HG02885 (cell line): ENCODE results near the gene COL11A1.
"Not testable (repeated sequence)": the region's sequence is repeated elsewhere in the genome, so short reads cannot be mapped to it uniquely, and the experiment has no call there.

ENCODE experiments used
- ATAC-seq: cut with Tn5 transposase; IDR thresholded peaks from one replicate; pipeline ENCODE4 v1.9.1; 2021; ENCODE audit warnings: mild to moderate bottlenecking; ENCODE audit not compliant: unreplicated experiment, poor library complexity

COL11A1 gene

DNA sequence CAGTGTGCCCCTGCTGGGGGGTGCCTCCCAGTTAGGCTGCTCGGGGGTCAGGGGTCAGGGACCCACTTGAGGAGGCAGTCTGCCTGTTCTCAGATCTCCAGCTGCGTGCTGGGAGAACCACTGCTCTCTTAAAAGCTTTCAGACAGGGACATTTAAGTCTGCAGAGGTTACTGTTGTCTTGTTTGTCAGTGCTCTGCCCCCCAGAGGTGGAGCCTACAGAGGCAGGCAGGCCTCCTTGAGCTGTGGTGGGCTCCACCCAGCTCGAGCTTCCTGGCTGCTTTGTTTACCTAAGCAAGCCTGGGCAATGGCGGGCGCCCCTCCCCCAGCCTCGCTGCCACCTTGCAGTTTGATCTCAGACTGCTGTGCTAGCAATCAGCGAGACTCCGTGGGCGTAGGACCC is 175.0 kb downstream of the COL11A1 start:
- not testable (repeated sequence) for ATAC-seq

GRCh38 chr1:102919659-102920058 is 188.7 kb downstream of the COL11A1 start:
- ATAC-seq: no peak

DNA sequence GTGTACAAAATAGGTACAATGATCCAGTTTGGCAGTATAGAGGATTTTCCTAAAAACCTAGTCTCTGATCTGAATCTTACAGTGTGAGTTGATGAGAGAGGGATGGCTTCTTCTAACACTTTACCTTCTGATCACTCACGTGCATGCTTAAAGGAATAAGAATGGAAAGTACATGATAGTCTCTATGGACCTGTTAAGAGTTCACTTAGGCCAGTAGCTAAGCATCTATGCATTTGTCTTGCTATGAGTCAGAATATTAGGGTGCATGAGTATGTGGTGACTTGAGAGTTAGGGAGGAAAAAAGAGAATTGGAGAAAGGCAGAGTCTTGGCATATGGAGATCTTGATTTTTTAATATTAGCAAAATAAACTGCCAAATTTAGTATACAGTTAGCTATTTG is 206.3 kb downstream of the COL11A1 start:
- no peak for ATAC-seq

DNA sequence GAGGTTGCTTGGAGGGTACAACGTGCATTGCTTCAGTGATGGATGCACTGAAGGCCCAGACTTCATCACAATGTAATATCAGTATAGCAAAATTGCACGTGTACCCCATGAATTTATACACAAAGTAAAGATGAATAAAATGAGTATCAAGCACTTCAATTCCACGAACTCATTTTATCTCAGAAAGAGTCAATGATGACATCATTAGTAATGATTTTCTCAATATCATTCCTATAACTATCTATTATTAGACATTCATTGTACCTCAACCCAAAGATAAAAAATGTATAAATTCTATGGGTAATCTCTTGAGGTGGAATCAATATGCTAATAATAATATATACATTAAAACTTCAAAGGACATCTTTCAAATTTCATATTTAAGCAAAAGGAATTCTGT is 208.4 kb downstream of the COL11A1 start:
- no peak for ATAC-seq

DNA sequence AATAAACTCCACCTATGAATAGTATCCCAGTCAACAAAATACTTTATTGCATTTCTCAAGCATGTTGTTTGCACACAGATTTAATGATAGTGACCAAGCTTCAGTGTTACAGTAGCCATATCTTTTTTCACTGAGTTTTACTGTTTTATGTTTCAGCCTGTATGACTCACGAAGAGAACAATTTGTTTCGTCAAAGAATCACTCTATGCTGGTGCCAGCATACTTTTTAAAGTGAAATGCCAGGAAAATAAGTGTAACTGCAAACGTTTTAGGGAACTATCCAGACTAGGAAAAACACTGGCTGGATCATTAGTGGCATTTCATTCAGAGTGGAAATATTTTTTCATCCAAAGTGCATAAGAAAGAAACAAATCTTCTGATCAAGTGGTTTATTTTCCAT is 210.8 kb downstream of the COL11A1 start:
- ATAC-seq: no peak

DNA sequence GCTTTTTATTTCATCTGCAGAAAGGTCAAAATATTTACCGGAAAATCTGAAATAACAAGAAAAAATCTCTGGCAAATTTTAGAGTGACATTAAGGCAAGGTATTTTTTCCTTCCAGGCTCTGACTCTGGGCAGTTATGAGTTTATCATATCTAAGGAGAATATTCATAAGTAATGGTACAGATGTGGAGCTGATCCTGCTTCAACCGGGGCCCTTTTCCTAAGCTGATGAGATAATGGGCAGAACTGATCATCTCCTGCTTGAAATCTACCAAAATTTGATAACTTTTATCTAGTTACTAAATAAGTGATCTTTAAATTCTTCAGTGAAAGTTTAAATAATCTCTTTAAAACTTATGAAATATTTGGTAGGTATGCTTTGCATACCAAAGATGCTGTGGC is 211.6 kb downstream of the COL11A1 start:
- no peak for ATAC-seq

- no peak for ATAC-seq
Measured at GRCh38 chr1:102896286-102896685, 212.0 kb downstream of the COL11A1 start.

GRCh38 chr1:102891868-102892625 is 216.3 kb downstream of the COL11A1 start:
- no peak for ATAC-seq

GRCh38 chr1:102886638-102887037 is 221.7 kb downstream of the COL11A1 start:
- ATAC-seq: no peak

DNA sequence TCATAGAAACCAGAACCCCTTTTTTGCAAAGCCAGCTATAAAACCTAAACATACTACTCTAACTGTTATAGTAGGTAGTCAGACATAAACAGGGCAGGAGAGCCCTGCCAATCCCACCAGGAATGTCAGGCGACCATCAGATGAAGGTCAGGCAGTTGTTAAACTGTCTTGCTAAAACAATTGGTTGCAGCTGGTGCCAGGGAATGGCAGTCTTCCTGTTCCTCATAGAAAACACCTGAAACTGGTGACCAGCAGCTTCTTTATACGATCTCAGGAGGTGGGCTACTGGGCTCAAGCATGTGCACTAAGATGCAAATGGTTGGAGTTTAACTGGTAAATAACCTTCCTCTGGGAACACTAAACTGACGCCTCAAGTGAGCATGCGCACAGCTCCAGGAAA is 224.1 kb downstream of the COL11A1 start:
- ATAC-seq: no peak

- no peak for ATAC-seq
Measured at GRCh38 chr1:102879439-102879993, 228.8 kb downstream of the COL11A1 start.

GRCh38 chr1:102875756-102876155 is 232.6 kb downstream of the COL11A1 start:
- no peak for ATAC-seq

DNA sequence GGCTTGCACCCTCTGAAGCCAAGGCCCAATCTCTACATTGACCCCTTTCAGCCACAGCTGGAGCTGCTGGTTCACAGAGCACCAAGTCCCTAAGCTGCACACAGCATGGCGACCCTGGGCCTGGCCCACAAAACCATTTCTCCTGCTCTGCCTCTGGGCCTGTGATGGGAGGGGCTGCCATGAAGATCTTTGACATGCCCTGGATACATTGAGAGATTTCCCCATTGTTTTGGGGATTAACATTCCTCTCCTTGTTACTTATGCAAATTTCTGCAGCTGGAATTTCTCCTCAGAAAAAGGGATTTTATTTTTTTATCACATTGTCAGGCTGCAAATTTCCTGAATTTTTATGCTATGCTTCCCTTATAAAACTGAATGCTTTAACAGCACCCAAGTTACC is 235.8 kb downstream of the COL11A1 start:
- ATAC-seq: no peak

DNA sequence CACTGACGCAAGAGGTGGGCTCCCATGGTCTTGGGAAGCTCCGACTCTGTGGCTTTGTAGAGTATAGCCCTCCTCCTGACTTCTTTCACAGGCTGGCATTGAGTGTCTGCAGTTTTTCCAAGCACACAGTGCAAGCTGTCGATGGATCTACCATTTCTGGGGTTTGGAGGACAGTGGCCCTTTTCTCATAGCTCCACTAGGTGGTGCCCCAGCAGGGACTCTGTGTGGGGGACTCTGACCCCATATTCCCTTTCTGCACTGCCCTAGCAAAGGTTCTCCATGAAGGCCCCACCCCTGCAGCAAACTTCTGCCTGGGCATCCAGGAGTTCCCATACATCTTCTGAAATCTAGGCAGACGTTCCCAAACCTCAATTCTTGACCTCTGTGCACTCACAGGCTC is 236.2 kb downstream of the COL11A1 start:
- no peak for ATAC-seq

DNA sequence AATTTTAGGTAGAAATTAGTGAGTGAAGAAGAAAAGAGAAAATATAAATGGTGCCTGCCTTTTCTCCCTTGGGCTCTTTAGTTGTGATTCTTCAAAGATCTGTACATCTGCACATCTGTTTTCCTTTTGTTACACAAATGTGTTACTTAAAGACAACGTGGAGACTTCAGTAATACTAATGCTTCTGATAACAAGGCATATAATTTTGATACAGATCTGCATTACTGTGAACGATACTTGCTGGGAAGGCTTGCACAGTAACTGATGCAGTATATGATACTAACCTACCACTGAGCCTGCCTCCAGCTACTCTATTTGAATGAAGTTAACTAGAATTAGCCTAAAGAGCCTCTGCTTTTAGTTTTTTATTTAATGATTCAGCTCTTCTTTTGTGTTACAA is 244.6 kb downstream of the COL11A1 start:
- ATAC-seq: no peak

DNA sequence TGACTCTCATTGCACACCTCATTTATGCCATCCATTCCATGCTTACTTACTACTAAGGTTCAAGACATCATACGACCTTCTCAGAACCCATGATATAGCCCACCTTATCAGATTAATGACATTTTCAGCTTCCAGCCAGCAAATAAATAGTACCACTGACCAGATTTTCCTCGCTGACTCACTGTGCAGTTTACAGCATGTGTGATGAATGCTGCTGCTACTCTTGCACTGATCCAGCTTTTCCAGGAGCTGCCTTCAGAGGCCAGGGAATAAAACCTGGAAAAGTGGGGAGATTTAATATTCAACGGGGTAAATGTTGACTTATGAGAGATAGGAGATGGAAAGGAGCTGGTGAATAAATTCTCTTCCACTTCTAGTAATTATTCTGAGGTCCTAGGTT is 247.1 kb downstream of the COL11A1 start:
- ATAC-seq: no peak

DNA sequence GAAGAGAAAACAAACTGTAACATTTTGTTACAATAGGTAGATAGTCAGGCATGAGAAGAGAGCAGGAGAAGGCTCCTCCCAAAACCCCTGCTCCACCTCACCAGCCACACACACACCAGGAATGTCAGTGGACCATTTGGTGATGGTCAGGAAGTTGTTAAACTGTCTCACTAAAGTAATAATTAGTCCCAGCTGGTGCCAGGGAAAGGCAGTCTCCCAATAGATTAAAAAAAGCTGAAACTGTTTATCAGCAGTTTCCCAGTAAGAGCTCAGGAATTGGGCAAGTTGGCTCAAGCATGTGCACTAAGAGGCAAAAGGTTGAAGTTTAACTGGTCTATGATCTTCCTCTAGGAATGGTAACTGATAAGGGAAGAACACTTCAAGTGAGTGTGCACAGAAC is 249.6 kb downstream of the COL11A1 start:
- ATAC-seq: no peak

- ATAC-seq: no peak
Measured at GRCh38 chr1:102857251-102857650, 251.1 kb downstream of the COL11A1 start.

DNA sequence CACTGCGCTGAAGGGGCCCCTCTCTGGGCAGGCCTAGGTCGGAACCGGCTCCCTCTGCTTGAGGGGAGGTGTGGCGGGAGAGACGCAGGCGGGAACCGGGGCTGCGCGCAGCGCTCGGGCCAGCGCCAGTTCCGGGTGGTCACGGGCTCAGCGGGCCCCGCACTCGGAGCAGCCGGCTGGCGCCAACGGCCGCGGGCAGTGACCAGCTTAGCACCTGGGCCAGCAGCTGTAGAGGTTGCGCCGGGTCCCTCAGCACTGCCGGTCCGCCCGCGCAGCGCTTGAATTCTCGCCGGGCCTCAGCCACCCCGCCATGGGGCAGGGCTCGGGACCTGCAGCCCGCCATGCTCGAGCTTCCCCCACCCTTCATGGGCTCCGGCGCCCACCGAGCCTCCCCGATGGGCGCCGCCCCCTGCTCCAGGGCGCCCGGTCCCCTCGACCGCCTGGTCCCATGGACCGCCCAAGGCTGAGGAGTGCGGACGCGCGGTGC is 254.6 kb downstream of the COL11A1 start:
- no peak for ATAC-seq

GRCh38 chr1:102853136-102853535 is 255.2 kb downstream of the COL11A1 start:
- ATAC-seq: no peak

- no peak for ATAC-seq
Measured at GRCh38 chr1:102852613-102853012, 255.7 kb downstream of the COL11A1 start.

DNA sequence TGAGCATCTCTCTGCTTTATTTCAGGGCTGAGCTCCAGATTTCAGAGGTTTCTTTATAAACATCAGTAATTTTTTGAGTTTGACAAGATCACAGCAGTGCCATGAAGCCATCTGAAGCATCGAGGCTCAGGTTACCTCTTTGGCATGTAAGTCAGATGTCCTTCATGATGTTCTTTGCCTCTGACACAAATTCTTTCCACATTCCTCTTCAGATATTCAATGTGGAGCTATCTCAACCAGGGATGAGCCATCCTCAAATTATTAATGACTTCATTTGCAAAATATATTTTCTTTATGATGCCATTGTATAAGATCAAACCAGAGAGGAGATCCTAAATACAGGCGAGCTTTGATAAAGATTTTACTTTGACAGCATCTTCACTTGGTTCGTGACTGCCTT is 256.7 kb downstream of the COL11A1 start:
- no peak for ATAC-seq
